SK-N-SH (cell line): ENCODE data around the gene SIGLEC15.

Experiments used
- CHD2 ChIP-seq: fragments of 150-350 bp; IDR thresholded peaks from 2 replicates; pipeline ENCODE4 v1.6.1; 2018; ENCODE audit warnings: low read length; ENCODE audit not compliant: partially characterized antibody
- CTCF ChIP-seq: fragments of 200-600 bp; sonication (generic); IDR thresholded peaks from 2 replicates; pipeline ENCODE4 v1.6.1; 2017; ENCODE audit warnings: antibody characterized with exemption, mild to moderate bottlenecking, moderate library complexity
- EP300 ChIP-seq, 2 experiments: IDR thresholded peaks; 2 replicates each; pipeline versions ENCODE4 v1.4.0 to v1.6.1; 2012; ENCODE audit warnings: borderline replicate concordance in 1 of 2, low read depth in 1 of 2, low read length in 1 of 2
- MEF2A ChIP-seq: IDR thresholded peaks from 2 replicates; pipeline ENCODE4 v1.4.0; 2012; ENCODE audit warnings: low read depth, borderline replicate concordance
- PBX3 ChIP-seq: IDR thresholded peaks from 2 replicates; pipeline ENCODE4; 2012
- RXRA ChIP-seq: IDR thresholded peaks from 2 replicates; pipeline ENCODE4 v1.4.0; 2012; ENCODE audit warnings: low read depth, mild to moderate bottlenecking, borderline replicate concordance
- SMC3 ChIP-seq: IDR thresholded peaks from 2 replicates; pipeline ENCODE4 v1.6.1; 2012; ENCODE audit warnings: low read depth, low read length, improper control_type of control experiment
- YY1 ChIP-seq: IDR thresholded peaks from 2 replicates; pipeline ENCODE4 v1.4.0; 2012; ENCODE audit warnings: low read depth, mild to moderate bottlenecking

- no peak for TF ChIP-seq YY1
- no peak for TF ChIP-seq RXRA
- TF ChIP-seq CTCF = no peak
- TF ChIP-seq CHD2 = no peak
- no peak for TF ChIP-seq SMC3
- TF ChIP-seq PBX3 = no peak
- no peak for TF ChIP-seq MEF2A
- TF ChIP-seq EP300 (IDR thresholded peaks at IDR 0.05; ENCODE audit: borderline replicate concordance in 1 of 2, low read depth in 1 of 2, low read length in 1 of 2) = no peak
These were observed 33.9 kb downstream of the SIGLEC15 start for GRCh38 chr18:45859334-45859733.
